Fibroblast of lung (primary cell): ENCODE data around the gene DRC3. TPM values are rescaled to one million over a fixed set of nuclear protein-coding genes. Genes with fewer than 3 reads are reported as not detected.

Experiments
- DNase-seq, 2 donors: peaks; one replicate each; pipeline versions ENCODE4 v3.0.0 to v3.0.0-alpha.2; 2010; ENCODE audit warnings: low read depth in 2 of 2
- H2AFZ ChIP-seq: 2 replicates; pipeline ENCODE4 v1.5.1; 2012; ENCODE audit warnings: low read length, control low read depth, inconsistent platforms
- H3K27ac ChIP-seq: 2 replicates; pipeline ENCODE4 v1.5.1; 2011; ENCODE audit warnings: low read length, control low read depth; ENCODE audit not compliant: insufficient read depth
- H3K27me3 ChIP-seq: 2 replicates; pipeline ENCODE4 v1.5.1; 2011; ENCODE audit warnings: mild to moderate bottlenecking, low read length; ENCODE audit not compliant: control insufficient read depth, insufficient read depth
- H3K36me3 ChIP-seq: 2 replicates; pipeline ENCODE4 v1.5.1; 2011; ENCODE audit warnings: low read length; ENCODE audit not compliant: control insufficient read depth, insufficient read depth
- H3K4me1 ChIP-seq: 2 replicates; pipeline ENCODE4 v1.5.1; 2011; ENCODE audit warnings: low read length; ENCODE audit not compliant: control insufficient read depth, insufficient read depth; ENCODE audit errors: extremely low read depth
- H3K4me2 ChIP-seq: 2 replicates; pipeline ENCODE4 v1.5.1; 2011; ENCODE audit warnings: low read length, control low read depth; ENCODE audit not compliant: insufficient read depth; ENCODE audit errors: extremely low read depth
- H3K4me3 ChIP-seq, 4 experiments: fragments of 200-600 bp in 1 of 4; sonication (generic) in 1 of 4; replicated peaks in 1 of 4; 2 replicates each; pipeline ENCODE4 v1.5.1; 2011 to 2016; ENCODE audit warnings: low read length in 4 of 4, low read depth in 3 of 4, mild to moderate bottlenecking in 3 of 4, control low read depth in 2 of 4, inconsistent platforms in 1 of 4, mixed read lengths in 1 of 4; ENCODE audit not compliant: insufficient read depth in 1 of 4; ENCODE audit errors: control extremely low read depth in 1 of 4
- H3K79me2 ChIP-seq: 2 replicates; pipeline ENCODE4 v1.5.1; 2012; ENCODE audit warnings: mild to moderate bottlenecking, low read length, inconsistent platforms; ENCODE audit not compliant: control insufficient read depth, insufficient read depth
- H3K9ac ChIP-seq: 2 replicates; pipeline ENCODE4 v1.5.1; 2011; ENCODE audit warnings: mild to moderate bottlenecking, low read length, control low read depth; ENCODE audit not compliant: insufficient read depth
- H3K9me3 ChIP-seq: 2 replicates; pipeline ENCODE4 v1.5.1; 2012; ENCODE audit warnings: low read depth, low read length; ENCODE audit not compliant: control insufficient read depth, insufficient read depth
- H4K20me1 ChIP-seq: 2 replicates; pipeline ENCODE4 v1.5.1; 2011; ENCODE audit warnings: low read length; ENCODE audit not compliant: control insufficient read depth, insufficient read depth; ENCODE audit errors: extremely low read depth
- EZH2 ChIP-seq: IDR thresholded peaks from 2 replicates; pipeline ENCODE4 v1.5.1; 2012; ENCODE audit warnings: low read length, control low read depth, mild to moderate bottlenecking; ENCODE audit errors: missing control alignments
- polyA plus RNA-seq, 2 donors: library from polyadenylated mRNA; depleted of rRNA in 1 of 2; stranded (reverse) in 1 of 2; unstranded in 1 of 2; fragments of >200 nt; gene quantifications; 2 replicates each; pipeline ENCODE4 v1.2.1, GENCODE V29; 2011 to 2012; ENCODE audit warnings: missing spikeins in 1 of 2
- total RNA-seq: library from RNA; depleted of rRNA; stranded (reverse); fragments of >200 nt; gene quantifications from 2 replicates; pipeline ENCODE4 v1.2.1, GENCODE V29; 2014
- TF ChIP-seq, protein P1 (sequence below), 2 donors: IDR thresholded peaks in 1 of 2; conservative IDR thresholded peaks in 1 of 2; 1 replicate in 1 of 2; 2 replicates in 1 of 2; pipeline ENCODE4 v1.5.1; 2011 to 2012; ENCODE audit warnings: low read length in 2 of 2, control low read depth in 1 of 2, inconsistent platforms in 1 of 2, low read depth in 1 of 2, mild to moderate bottlenecking in 1 of 2

Gene DRC3
- total and polyA plus RNA-seq, 2 donors (not counting 1 experiment from before 2014, with no cell fraction given): 0.33 to 0.37 TPM

DNA sequence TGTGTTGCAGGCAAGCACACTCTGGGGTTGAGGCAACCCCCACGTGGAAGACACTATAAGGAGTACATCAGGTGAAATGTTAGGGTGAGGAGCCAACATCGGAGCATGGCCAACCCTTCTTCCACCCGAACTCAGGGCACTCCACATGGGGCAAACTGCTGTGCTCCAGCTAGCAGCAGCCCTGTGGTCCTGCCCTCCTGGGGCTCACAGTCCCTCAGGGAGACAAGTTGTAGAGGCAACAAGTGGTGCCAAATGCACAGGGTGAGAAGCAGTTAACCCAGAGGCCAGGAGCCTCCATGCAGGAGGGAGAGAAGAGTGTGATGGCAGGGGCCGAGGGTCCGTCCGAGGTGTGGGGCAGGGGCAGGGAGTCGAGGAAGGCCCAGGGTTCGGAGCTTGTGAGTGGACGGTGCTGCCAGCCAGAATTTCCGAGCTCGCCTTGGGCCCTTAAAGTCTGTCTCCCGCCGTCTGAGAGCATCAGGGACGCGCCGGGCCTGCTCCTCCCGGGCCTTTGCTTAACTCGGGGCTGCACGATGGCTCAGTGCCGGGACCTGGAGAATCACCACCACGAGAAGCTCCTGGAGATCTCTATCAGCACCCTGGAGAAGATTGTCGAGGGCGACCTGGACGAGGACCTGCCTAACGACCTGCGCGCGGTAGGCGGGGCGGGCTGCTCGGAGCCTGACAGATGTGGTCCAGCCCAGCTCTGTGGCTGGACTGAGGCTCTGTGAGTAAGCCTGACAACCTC is 34.0 kb downstream of the DRC3 start:
- TF ChIP-seq, protein P1, sequence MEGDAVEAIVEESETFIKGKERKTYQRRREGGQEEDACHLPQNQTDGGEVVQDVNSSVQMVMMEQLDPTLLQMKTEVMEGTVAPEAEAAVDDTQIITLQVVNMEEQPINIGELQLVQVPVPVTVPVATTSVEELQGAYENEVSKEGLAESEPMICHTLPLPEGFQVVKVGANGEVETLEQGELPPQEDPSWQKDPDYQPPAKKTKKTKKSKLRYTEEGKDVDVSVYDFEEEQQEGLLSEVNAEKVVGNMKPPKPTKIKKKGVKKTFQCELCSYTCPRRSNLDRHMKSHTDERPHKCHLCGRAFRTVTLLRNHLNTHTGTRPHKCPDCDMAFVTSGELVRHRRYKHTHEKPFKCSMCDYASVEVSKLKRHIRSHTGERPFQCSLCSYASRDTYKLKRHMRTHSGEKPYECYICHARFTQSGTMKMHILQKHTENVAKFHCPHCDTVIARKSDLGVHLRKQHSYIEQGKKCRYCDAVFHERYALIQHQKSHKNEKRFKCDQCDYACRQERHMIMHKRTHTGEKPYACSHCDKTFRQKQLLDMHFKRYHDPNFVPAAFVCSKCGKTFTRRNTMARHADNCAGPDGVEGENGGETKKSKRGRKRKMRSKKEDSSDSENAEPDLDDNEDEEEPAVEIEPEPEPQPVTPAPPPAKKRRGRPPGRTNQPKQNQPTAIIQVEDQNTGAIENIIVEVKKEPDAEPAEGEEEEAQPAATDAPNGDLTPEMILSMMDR (conservative IDR thresholded peaks at IDR 0.05 in 1 of 2, IDR thresholded peaks at IDR 0.05 in 1 of 2; ENCODE audit: low read depth in 1 of 2, low read length in 2 of 2): no peak
- no peak for TF ChIP-seq EZH2
- peaks cover 7% of the 10 kb centered on the region for H3K4me1 ChIP-seq
- H3K27ac ChIP-seq: no peak overlapping the region
- no peak overlapping the region for H2AFZ ChIP-seq
- H3K36me3 ChIP-seq: no peaks in the 10 kb centered on the region
- H3K9me3 ChIP-seq: no peaks in the 10 kb centered on the region
- H4K20me1 ChIP-seq: no peaks in the 10 kb centered on the region
- no peaks in the 10 kb centered on the region for H3K27me3 ChIP-seq
- no peak overlapping the region for H3K4me2 ChIP-seq
- no peaks in the 10 kb centered on the region for H3K79me2 ChIP-seq
- no peak for DNase-seq
- no peak overlapping the region for H3K4me3 ChIP-seq
- H3K9ac ChIP-seq: no peak overlapping the region

DNA sequence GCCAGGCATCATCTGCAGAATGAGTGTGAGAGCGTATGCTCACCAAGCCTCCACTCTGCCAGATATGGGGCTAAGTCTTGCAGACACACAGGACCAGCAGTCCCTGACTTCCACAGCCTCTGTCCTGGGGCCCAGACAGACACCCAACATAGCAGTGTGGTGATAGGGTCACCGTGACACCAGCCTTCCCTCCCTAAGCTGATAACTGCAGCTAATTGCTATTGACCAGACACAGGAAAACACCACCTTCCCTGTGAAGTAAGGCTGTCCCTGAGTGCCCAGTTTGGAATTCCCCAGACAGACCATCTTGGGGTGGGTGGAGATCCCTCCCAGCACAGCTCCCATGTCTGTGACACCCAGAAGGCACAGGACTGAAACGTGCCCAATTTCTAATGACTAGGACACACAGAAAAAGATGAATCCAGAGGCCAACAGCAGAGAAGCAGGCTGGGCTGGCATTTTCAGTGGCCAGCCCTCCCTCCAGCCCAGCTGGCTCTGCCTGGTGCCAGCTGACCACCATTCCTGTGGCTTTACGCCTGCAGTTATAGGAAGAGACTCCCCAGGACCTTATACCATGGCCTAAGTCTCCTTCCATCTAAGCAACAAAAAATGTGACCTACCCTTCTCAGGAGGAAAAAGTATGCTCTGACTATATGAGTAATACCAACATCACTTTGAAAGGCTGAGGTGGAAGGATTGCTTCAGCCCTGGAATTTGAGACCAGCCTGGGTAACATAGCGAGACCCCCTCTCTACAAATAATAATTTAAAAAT is 36.0 kb downstream of the DRC3 start:
- no peak for TF ChIP-seq EZH2
- TF ChIP-seq, protein P1 (conservative IDR thresholded peaks at IDR 0.05 in 1 of 2, IDR thresholded peaks at IDR 0.05 in 1 of 2; ENCODE audit: low read depth in 1 of 2, low read length in 2 of 2): no peak
- no peaks in the 10 kb centered on the region for H3K9me3 ChIP-seq
- H3K27ac ChIP-seq: no peak overlapping the region
- H3K79me2 ChIP-seq: no peaks in the 10 kb centered on the region
- no peaks in the 10 kb centered on the region for H4K20me1 ChIP-seq
- peaks cover 7% of the 10 kb centered on the region for H3K4me1 ChIP-seq
- peak in 1 of 2 donors; percentile 84 for DNase-seq
- H2AFZ ChIP-seq: no peak overlapping the region
- no peaks in the 10 kb centered on the region for H3K36me3 ChIP-seq
- no peaks in the 10 kb centered on the region for H3K27me3 ChIP-seq
- H3K4me3 ChIP-seq: no peak overlapping the region
- no peak overlapping the region for H3K4me2 ChIP-seq
- no peak overlapping the region for H3K9ac ChIP-seq

DNA sequence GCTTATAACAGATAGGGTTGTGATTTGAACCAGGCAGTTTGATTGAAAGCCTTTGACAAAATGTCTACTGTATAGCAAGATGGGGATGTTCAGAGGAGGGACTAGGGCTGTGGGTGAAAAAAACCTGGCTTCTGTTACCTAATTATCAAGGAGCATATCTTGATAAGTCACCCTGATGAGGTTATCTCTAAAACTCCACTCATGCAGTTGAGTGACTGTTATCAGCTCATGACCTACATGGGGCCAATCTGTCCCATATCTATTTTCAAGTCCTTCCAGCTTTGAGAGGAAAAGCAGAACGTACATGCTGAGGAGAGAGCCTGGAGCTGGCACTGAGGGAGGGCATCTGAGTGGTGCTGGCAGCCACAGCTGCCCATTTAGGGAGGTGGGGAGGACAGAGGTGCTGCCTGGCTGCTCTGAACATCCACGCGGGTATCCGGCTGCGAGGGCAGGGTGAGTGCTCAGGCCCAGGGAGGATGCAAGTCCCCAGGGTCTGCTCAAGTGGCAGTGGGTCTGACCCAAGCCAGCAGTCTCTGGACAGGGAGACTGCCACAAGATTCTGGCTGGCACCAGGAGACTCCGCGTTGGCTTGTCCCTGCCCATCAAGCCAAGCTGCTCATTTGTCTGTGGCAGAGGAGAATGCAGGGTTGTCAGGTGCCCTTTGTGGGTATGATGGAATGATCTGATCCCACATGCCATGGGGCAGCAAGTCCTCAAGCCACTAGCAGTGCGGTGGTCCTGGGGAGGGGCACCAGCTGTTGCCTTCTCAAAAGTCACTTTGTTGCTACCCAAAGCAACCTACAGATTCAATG is 37.2 kb downstream of the DRC3 start:
- Histone ChIP-seq H3K4me1 (peaks cover 7% of the 10 kb centered on the region), H3K4me3 (no peak overlapping the region), H2AFZ (no peak overlapping the region), H3K9ac (no peak overlapping the region), H3K27me3 (no peaks in the 10 kb centered on the region), H3K79me2 (no peaks in the 10 kb centered on the region), H3K4me2 (no peak overlapping the region), H3K36me3 (no peaks in the 10 kb centered on the region), H4K20me1 (no peaks in the 10 kb centered on the region), H3K9me3 (no peaks in the 10 kb centered on the region), H3K27ac (no peak overlapping the region)
- no peak for DNase-seq
- no peak for TF ChIP-seq EZH2
- TF ChIP-seq, protein P1 (conservative IDR thresholded peaks at IDR 0.05 in 1 of 2, IDR thresholded peaks at IDR 0.05 in 1 of 2; ENCODE audit: low read depth in 1 of 2, low read length in 2 of 2): no peak
